Tibial artery (tissue), 4 donors: ENCODE data around the gene PXDC1.
A peak's percentile ranks its signal among the peaks of the same experiment; 100 is the strongest.

Experiments
- DNase-seq, 2 donors: peaks; one replicate each; pipeline ENCODE4 v3.0.0-alpha.2; 2019
- H3K27ac ChIP-seq, 2 donors: fragments of 200-600 bp; sonication (generic) in 1 of 2; 1 replicate in 1 of 2; 2 replicates in 1 of 2; pipeline ENCODE4 v1.5.1; 2018 to 2019; ENCODE audit warnings: mild to moderate bottlenecking in 1 of 2
- H3K27me3 ChIP-seq, 2 donors: fragments of 200-600 bp; sonication (generic) in 1 of 2; one replicate each; pipeline versions ENCODE4 v1.5.1 to v1.6.0; 2016 to 2019
- H3K36me3 ChIP-seq, 3 donors: fragments of 200-600 bp; sonication (generic) in 2 of 3; one replicate each; pipeline ENCODE4 v1.5.1; 2016 to 2019; ENCODE audit warnings: mild to moderate bottlenecking in 2 of 3
- H3K4me1 ChIP-seq, 4 donors: fragments of 200-600 bp; sonication (generic) in 2 of 4; 1 replicate in 3 of 4; 2 replicates in 1 of 4; pipeline ENCODE4 v1.5.1; 2016 to 2019
- H3K4me3 ChIP-seq, 2 donors: fragments of 200-600 bp; sonication (generic) in 1 of 2; 1 replicate in 1 of 2; 2 replicates in 1 of 2; pipeline ENCODE4 v1.5.1; 2018 to 2019; ENCODE audit warnings: mild to moderate bottlenecking in 2 of 2
- H3K9me3 ChIP-seq, 3 donors: fragments of 200-600 bp; sonication (generic) in 1 of 3; one replicate each; pipeline ENCODE4 v1.5.1; 2016 to 2019
- CTCF ChIP-seq, 2 experiments: fragments of 200-600 bp in 1 of 2; fragments of 450-650 bp in 1 of 2; IDR thresholded peaks; one replicate each; pipeline ENCODE4 v1.5.1; 2017 to 2019; ENCODE audit warnings: antibody characterized with exemption in 2 of 2, mild to moderate bottlenecking in 1 of 2, moderate library complexity in 1 of 2
- intact Hi-C: fragments of 100-400 bp; cut with DNase I; formaldehyde crosslinking; loops from one replicate; pipeline ENCODE4 v1.15.0; 2023; ENCODE audit warnings: low total_unique reads

Gene PXDC1

GRCh38 chr6:3746119-3746691 is 5.3 kb downstream of the PXDC1 start:
- DNase-seq = peak; percentile 22 to 74
- Histone ChIP-seq H3K36me3 (peaks cover 0 to 17% (median 11%) of the 10 kb centered on the region in 3 donors), H3K9me3 (no peaks in the 10 kb centered on the region), H3K27ac (peak overlapping the region; percentile 99), H3K4me3 (peak overlapping the region; percentile 96 to 97), H3K4me1 (peaks cover 6 to 76% (median 63%) of the 10 kb centered on the region in 4 donors), H3K27me3 (no peaks in the 10 kb centered on the region)
- no peak for TF ChIP-seq CTCF (IDR thresholded peaks at IDR 0.05)
- intact Hi-C loops = loop anchor here (5.0 to 10.0 kb wide), 2 partner anchors 101 to 389 kb away; partner anchors contain the start of genes ECI2 and FAM50B

GRCh38 chr6:3745566-3746118 is 5.9 kb downstream of the PXDC1 start:
- intact Hi-C loops = loop anchor here (5.0 to 10.0 kb wide), 2 partner anchors 102 to 389 kb away; partner anchors contain the start of genes ECI2 and FAM50B
- H3K27ac ChIP-seq = peak overlapping the region; percentile 99
- peak in 1 of 2 donors; percentile 19 for DNase-seq
- TF ChIP-seq CTCF (IDR thresholded peaks at IDR 0.05) = no peak
- peaks cover 6 to 82% (median 69%) of the 10 kb centered on the region in 4 donors for H3K4me1 ChIP-seq
- H3K9me3 ChIP-seq = no peaks in the 10 kb centered on the region
- peak overlapping the region; percentile 96 to 97 for H3K4me3 ChIP-seq
- no peaks in the 10 kb centered on the region for H3K27me3 ChIP-seq
- H3K36me3 ChIP-seq = peaks cover 0 to 13% (median 11%) of the 10 kb centered on the region in 3 donors

- no peaks in the 10 kb centered on the region for H3K27me3 ChIP-seq
- H3K9me3 ChIP-seq = no peaks in the 10 kb centered on the region
- intact Hi-C loops = loop anchor here (5.0 to 10.0 kb wide), 5 partner anchors 102 to 618 kb away; partner anchors contain the start of genes ECI2 and FAM50B
- H3K4me1 ChIP-seq = peaks cover 6 to 88% (median 75%) of the 10 kb centered on the region in 4 donors
- TF ChIP-seq CTCF (IDR thresholded peaks at IDR 0.05) = no peak
- peak overlapping the region; percentile 99 for H3K27ac ChIP-seq
- peak overlapping the region; percentile 96 to 97 for H3K4me3 ChIP-seq
- H3K36me3 ChIP-seq = peaks cover 0 to 13% (median 11%) of the 10 kb centered on the region in 3 donors
- peak; percentile 25 to 77 for DNase-seq
Measured at GRCh38 chr6:3744901-3745470, 6.5 kb downstream of the PXDC1 start.

GRCh38 chr6:3744211-3744900 is 7.2 kb downstream of the PXDC1 start:
- H3K27me3 ChIP-seq = no peaks in the 10 kb centered on the region
- H3K4me1 ChIP-seq = peaks cover 6 to 94% (median 82%) of the 10 kb centered on the region in 4 donors
- H3K4me3 ChIP-seq = peak overlapping the region; percentile 96 to 97
- peaks cover 0 to 13% (median 12%) of the 10 kb centered on the region in 3 donors for H3K36me3 ChIP-seq
- intact Hi-C loops = loop anchor here (5.0 to 10.0 kb wide), 4 partner anchors 188 to 617 kb away; partner anchors contain the start of gene ECI2
- no peak for TF ChIP-seq CTCF (IDR thresholded peaks at IDR 0.05)
- DNase-seq = peak; percentile 30 to 73
- H3K27ac ChIP-seq = peak overlapping the region; percentile 99
- no peaks in the 10 kb centered on the region for H3K9me3 ChIP-seq

GRCh38 chr6:3743541-3743940 is 8.0 kb downstream of the PXDC1 start:
- peaks cover 6 to 97% (median 86%) of the 10 kb centered on the region in 4 donors for H3K4me1 ChIP-seq
- no peak for TF ChIP-seq CTCF (IDR thresholded peaks at IDR 0.05)
- DNase-seq = peak; percentile 21 to 62
- intact Hi-C loops = loop anchor here (5.0 to 10.0 kb wide), 4 partner anchors 189 to 616 kb away; partner anchors contain the start of gene ECI2
- H3K9me3 ChIP-seq = no peaks in the 10 kb centered on the region
- H3K27me3 ChIP-seq = no peaks in the 10 kb centered on the region
- H3K36me3 ChIP-seq = peaks cover 0 to 15% (median 13%) of the 10 kb centered on the region in 3 donors
- peak overlapping the region; percentile 99 for H3K27ac ChIP-seq
- peak overlapping the region; percentile 96 to 97 for H3K4me3 ChIP-seq
